G401.6 (cell line): Measurements from ENCODE around the gene ANKRD33.

ENCODE experiments used
- FAIRE-seq: peaks from 2 replicates; lab custom pipeline; 2012; peaks lifted over from hg19 to GRCh38; lab: Jason Lieb, UNC

Gene ANKRD33

DNA sequence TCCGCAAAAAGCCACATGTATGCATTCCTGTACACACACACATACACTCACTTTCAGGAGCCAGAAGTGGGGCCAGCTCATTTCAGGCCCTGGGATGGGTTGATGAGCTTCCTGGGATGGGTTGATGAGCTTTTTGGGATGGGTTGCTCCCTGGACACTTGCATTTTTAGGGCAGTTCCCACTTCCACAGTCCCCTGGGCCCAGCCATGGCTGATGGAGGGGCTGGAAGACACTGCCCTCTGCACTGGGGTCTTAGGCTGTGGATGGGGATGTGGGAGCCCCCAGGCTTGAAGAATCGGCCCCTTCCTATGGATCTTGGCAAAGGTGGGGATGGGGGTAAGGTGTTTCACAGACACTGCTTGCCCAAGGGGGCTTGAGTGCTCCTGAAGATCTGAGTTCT, 32.1 kb downstream of the ANKRD33 start:
- FAIRE-seq: no peak

DNA sequence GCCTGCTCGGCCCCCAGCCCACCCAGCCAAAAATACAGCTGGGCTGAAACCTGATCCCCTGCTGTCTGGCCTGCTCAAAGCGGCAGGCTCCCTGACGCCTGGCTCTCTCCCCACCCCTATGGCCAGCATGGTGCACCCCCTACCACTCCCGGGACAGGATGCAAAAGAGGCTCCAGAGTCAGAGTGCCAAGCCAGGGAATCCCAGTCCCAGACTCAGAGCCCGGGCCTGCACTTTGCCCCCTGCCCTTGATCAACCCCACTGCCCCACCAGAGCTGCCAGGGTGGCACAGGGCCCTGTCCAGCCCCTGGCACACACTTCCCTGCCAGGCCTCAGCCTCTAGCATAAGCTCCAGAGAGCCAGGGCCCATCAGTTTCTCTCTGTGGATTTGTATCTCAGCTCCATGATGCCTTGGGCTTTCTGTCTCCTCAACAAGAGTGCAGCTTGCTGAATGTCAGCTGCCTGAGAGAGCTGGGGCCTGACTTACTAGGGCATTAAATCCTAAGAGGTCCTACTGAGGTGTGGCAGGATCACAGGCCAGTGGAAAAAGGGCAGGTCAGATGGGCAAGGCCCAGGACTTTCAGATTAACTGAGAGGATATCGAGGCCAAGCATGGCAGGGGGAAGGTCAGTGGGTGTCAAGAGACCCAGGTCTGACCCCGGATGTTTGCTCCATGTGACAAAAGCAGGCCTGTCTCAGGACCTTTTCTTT, 33.3 kb downstream of the ANKRD33 start:
- no peak for FAIRE-seq

GRCh38 chr12:51922146-51922545, 34.2 kb downstream of the ANKRD33 start:
- FAIRE-seq: no peak

- no peak for FAIRE-seq
These were observed 35.0 kb downstream of the ANKRD33 start for GRCh38 chr12:51922762-51923505.

- FAIRE-seq: no peak
These were observed 35.8 kb downstream of the ANKRD33 start for GRCh38 chr12:51923506-51924365.

GRCh38 chr12:51924551-51925319, 36.8 kb downstream of the ANKRD33 start:
- no peak for FAIRE-seq

DNA sequence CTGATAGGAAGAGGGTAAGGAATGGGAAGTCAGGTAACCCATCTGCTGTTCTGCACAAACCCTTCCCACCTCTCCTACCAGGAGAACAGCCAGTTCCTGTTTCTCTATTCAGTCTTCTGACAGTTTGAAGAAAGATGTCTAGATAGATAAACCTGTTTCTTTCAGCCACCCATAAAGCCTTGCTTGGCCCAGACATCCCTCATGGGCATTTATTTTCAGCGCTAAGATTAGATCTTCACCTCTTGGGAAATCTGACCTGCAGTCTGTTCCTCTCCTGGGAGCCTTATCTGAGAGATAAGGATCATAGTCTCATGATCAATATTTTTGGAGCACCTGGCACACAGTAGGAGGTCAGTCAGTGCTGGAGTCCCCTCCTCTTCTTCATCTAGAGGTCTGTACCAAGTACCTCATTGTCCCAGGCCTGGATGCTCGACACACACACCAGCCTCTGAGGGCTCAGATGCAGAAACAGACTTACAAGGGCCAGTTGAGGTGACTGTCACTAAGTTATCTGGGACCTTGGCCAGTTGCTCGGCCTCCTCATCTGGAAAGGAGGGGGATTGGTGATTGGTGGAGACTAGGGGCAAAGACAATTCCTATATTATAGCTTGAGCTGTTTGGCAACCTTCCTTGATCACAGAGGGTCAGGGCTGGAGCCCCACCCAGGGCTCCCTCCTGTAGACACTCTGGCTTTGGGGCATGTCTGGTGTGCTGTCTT, 37.6 kb downstream of the ANKRD33 start:
- FAIRE-seq: no peak

GRCh38 chr12:51926064-51926632, 38.2 kb downstream of the ANKRD33 start:
- no peak for FAIRE-seq

- FAIRE-seq: no peak
These were observed 38.8 kb downstream of the ANKRD33 start for GRCh38 chr12:51926718-51927117.

- no peak for FAIRE-seq
These were observed 44.5 kb downstream of the ANKRD33 start for GRCh38 chr12:51932218-51933076.

DNA sequence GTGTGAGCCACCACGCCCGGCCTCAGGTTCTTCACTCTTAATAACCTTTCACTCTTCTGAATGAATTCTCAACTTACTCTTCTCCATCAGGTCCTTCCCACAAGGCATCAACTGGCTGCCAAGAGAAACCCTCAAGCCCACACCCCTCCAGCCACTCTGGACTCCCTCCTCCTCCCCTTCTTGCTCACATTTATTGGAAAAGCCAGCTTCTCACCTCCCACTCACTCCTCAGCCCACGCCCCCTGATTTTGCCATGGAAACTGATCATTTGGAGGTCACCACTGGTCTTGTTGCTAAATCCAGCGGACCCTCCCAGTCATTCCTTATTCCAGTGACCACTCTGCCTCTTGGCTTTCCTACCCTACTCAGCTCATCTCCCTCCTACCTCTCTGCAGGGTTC, 46.2 kb downstream of the ANKRD33 start:
- no peak for FAIRE-seq

DNA sequence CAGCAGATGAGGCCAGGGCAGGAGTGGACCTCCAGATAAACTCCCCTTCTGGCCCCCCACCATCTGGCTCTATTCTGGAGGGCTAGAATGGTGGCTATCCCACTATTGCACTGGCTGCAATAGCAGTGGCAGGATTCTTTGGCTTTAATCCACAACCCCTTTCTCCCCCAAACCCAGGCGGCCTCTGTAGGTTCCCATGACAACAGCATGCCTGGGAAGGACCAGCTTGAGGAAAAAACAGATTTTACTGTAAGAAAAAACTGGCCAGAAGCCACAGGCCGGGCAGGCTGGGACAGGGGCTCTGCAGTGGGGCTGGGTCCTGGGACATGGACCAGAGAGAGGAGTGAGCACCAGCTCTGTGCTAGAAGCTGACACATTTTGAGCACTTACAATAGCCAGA, 50.0 kb downstream of the ANKRD33 start:
- FAIRE-seq: no peak

- no peak for FAIRE-seq
These were observed 50.8 kb downstream of the ANKRD33 start for GRCh38 chr12:51938726-51939125.

DNA sequence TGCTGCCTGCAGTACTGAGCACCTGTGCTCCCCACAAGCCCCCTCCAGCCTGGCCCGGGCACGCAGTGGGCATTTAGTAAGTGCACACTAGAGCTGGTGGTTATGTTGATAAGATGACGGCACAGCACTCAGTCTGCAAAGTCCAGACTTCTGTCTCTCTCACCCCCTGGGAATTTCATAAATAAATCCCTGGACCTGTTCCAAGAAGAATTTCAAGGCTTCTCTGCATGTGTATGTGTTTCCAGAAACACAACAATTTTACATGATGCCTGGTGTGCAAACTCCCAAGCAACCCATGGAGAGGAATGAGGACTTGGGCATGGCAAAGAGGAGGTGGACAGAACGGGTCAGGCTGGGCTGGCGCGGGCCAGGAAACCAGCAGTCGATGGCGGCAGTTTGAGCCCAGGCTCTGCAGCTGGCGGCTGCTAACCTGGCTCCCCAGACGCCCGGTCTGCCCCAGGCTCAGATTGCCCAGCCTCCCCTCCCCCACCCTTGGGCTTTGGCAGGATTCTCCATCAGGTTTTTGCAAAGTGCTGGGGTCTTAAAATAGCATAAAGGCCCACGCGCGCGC, 53.2 kb downstream of the ANKRD33 start:
- no peak for FAIRE-seq
